Large intestine (tissue), 12 donors: ENCODE data around the gene SLC1A7. TPM values are rescaled to one million over a fixed set of nuclear protein-coding genes. Genes with fewer than 3 reads are reported as not detected.
A peak's percentile ranks its signal among the peaks of the same experiment; 100 is the strongest.
"Not testable (repeated sequence)": the region's sequence is repeated elsewhere in the genome, so short reads cannot be mapped to it uniquely, and the experiment has no call there.

ENCODE experiments used
- DNase-seq, 2 donors: peaks; one replicate each; pipeline versions ENCODE4 v3.0.0 to v3.0.0-alpha.2; 2013
- H3K27ac ChIP-seq: one replicate; pipeline ENCODE4 v1.5.1; 2013; ENCODE audit warnings: low read length
- H3K27me3 ChIP-seq: 2 replicates; pipeline ENCODE4 v1.6.1; 2013; ENCODE audit warnings: low read length; ENCODE audit not compliant: control insufficient read depth, insufficient read depth
- H3K36me3 ChIP-seq: 2 replicates; pipeline ENCODE4 v1.6.1; 2013; ENCODE audit warnings: low read length; ENCODE audit not compliant: control insufficient read depth, insufficient read depth
- H3K4me1 ChIP-seq: one replicate; pipeline ENCODE4 v1.6.1; 2013; ENCODE audit warnings: low read length; ENCODE audit not compliant: control insufficient read depth, insufficient read depth
- H3K4me3 ChIP-seq: one replicate; pipeline ENCODE4 v1.5.1; 2013; ENCODE audit warnings: low read length
- H3K9me3 ChIP-seq: one replicate; pipeline ENCODE4 v1.6.1; 2013; ENCODE audit warnings: mild to moderate bottlenecking, low read depth, low read length, moderate library complexity; ENCODE audit not compliant: control insufficient read depth
- WGBS: methylation state at CpG from one replicate; pipeline ENCODE4 v1.1.5; 2013; ENCODE audit warnings: low lambda C conversion rate; ENCODE audit not compliant: insufficient coverage; 5-methylcytosine and 5-hydroxymethylcytosine counted together
- long read RNA-seq, 11 donors: transcript quantifications; one replicate each; lab custom pipeline, GENCODE V29; 2026
- polyA plus RNA-seq: library from polyadenylated mRNA; unstranded; fragments of 120-200 nt; gene quantifications from one replicate; pipeline ENCODE4 v1.2.1, GENCODE V29; 2013

SLC1A7 gene
- 0.40 TPM for polyA plus RNA-seq
- long read RNA-seq, donor 1, result 0 reads
- long read RNA-seq, donor 2, result 0 reads
- long read RNA-seq, donor 3, result 0 reads
- long read RNA-seq, donor 4, result 0 reads
- long read RNA-seq, donor 5, result 0 reads
- long read RNA-seq, donor 6, result 0 reads
- long read RNA-seq, donor 7, result 0 reads
- long read RNA-seq, donor 8, result 0 reads
- long read RNA-seq, donor 9, result 0 reads
- long read RNA-seq, donor 10, result 0 reads
- long read RNA-seq, donor 11, result 0 reads

DNA sequence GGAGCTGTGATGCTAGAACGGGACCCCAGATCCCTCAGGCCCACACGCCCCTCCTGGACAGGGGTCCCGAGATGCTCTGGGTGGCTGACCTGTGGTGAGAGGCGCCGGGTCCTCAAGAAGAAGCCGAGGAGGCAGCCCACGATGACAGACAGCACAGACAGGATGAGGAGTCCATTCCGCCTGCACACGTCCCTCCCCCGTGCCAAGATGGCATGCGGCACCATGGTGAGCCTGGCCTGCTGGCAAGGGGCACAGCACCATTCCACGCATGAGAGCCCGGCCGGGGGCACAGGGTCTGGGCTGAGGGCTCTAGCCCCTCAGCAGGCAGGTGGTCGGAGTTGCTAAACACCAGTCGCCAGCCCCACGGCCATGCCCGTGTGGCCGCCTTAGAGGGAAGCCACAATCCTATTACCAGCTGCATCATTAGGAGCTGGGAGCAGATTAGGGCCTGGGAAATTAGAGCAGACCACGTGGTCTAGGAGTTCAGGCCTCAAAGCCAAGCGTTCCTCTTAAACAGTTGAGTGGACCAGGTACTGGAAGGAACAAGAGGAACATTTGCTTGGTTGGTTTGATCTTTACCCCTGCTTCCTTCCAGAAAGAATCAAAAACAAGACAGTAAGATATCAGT is at the start of gene SLC1A7:
SLC1A7 (minus strand) TSS at position 413 of the 628 bp plus-strand sequence; CDS start at position 224, 189 bp downstream.
- H3K4me3 ChIP-seq, result no peak within 1 kb of the TSS
- H3K27me3 ChIP-seq, result no peaks in the 10 kb centered on the region
- peaks cover 22% of the 10 kb centered on the region for H3K4me1 ChIP-seq
- DNase-seq, result no peak
- H3K9me3 ChIP-seq, result peaks cover 8% of the 10 kb centered on the region
- no peaks in the 10 kb centered on the region for H3K36me3 ChIP-seq
- no peak within 1 kb of the TSS for H3K27ac ChIP-seq
- no CpG with 5 or more reads among the region's 21 CpGs for WGBS

DNA sequence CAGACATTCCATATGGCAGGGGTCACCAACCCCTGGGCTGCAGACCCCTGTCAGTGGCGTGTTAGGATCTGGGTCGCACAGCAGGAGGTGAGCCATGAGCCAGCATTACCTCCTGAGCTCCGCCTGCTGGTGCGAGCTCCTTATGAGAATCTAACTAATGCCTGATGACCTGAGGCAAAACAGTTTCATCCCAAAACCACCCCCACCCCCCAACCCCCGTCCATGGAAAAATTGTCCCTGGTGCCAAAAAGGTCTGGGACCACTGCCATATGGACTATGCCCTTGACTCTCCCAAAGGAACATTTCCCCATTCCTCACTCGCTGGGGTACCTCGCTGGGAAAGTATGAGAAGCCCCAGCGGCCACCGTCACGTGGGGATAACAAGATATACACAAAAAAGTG is 47.8 kb upstream of the SLC1A7 start:
- Histone ChIP-seq H3K4me1 (peaks cover 4% of the 10 kb centered on the region), H3K36me3 (no peaks in the 10 kb centered on the region), H3K27me3 (no peaks in the 10 kb centered on the region), H3K9me3 (no peaks in the 10 kb centered on the region), H3K27ac (no peak overlapping the region), H3K4me3 (no peak overlapping the region)
- no peak for DNase-seq
- WGBS, result no CpG with 5 or more reads among the region's 10 CpGs

DNA sequence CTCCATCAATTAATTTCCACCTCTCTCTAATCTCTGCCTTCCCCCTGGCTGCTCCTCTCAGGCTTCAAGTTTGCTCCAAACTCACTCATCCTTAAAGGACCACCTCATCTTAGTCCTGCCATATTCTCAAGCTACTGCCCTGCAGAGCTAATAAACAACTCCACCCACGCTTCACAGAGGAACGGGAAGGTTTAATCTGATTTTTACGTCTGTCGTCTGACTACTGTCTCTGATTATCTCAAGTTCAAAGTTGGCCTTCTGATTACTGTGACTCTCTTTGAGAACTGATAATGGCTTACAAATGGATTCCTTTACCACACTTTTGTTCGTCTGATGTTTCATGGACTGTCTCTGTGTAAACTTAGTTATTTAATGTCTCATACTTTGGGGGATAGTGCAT is 46.6 kb upstream of the SLC1A7 start:
- Histone ChIP-seq H3K9me3 (no peaks in the 10 kb centered on the region), H3K36me3 (no peaks in the 10 kb centered on the region), H3K27me3 (no peaks in the 10 kb centered on the region), H3K4me3 (no peak overlapping the region), H3K27ac (no peak overlapping the region), H3K4me1 (peaks cover 13% of the 10 kb centered on the region)
- 19% methylated on average over 4 of the region's 5 CpGs for WGBS
- DNase-seq, result no peak

DNA sequence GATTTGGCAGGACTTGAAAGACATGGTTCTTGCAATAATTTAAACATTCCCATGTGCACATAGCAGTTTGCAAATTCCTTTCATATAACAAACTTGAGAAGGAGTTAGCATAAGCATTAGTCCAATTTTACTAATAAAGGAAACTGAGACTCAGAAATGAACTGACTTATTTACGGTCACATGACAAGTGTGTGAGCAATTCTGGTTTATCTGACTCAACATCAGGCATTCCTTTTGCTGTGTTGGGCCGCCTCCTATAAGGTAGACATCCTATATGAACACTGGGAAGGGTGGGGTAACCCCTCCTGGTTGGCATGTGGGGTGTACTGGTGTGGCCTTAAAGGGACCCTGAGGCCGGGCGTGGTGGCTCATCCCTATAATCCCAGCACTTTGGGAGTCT is 45.7 kb upstream of the SLC1A7 start:
- H3K9me3 ChIP-seq, result no peaks in the 10 kb centered on the region
- no peaks in the 10 kb centered on the region for H3K27me3 ChIP-seq
- WGBS, result no CpG with 5 or more reads among the region's 4 CpGs
- peaks cover 20% of the 10 kb centered on the region for H3K4me1 ChIP-seq
- no peak overlapping the region for H3K27ac ChIP-seq
- no peak for DNase-seq
- H3K36me3 ChIP-seq, result no peaks in the 10 kb centered on the region
- H3K4me3 ChIP-seq, result no peak overlapping the region

DNA sequence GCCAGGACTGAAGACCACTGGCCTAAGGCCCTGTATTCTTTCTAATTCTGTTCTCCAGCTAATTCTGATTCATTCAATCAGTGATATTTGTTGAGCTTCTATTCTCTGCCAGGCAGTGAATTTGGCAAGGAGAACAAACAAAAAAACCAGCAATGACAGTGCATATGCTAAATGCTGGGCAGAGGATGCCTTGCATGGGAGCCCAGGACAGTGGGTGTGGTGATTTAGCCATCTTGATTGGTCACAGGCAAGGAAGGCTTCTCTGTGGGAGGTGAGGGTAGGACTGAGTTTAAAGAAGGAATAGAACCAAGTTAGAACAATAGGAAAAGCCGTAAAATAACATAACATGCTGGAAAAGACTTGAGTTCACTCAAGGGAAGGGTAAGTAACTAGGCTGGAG is 45.0 kb upstream of the SLC1A7 start:
- no peaks in the 10 kb centered on the region for H3K27me3 ChIP-seq
- H3K9me3 ChIP-seq, result no peaks in the 10 kb centered on the region
- H3K4me3 ChIP-seq, result no peak overlapping the region
- 100% methylated on average over 1 of the region's 1 CpG for WGBS
- H3K4me1 ChIP-seq, result peaks cover 27% of the 10 kb centered on the region
- no peaks in the 10 kb centered on the region for H3K36me3 ChIP-seq
- no peak for DNase-seq
- no peak overlapping the region for H3K27ac ChIP-seq

DNA sequence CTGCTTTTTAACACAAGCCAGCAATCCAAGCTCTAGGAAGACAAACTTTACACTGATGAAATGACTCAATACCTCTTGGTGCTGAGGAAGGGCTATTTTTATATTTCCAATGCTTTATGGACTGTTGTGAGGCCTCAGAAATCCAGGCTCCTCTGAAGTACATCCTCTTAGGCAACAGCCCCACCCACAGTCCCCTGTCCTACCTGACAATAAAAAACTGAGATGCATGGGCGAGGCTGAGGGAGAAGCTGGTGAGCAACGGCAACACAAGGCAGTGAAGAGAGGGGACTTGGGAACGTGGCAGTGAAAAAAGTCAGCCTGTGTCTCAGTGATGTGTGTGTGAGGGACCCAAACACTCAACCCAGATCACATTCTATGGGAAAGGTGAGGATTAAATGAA is 44.1 kb upstream of the SLC1A7 start:
- H3K27ac ChIP-seq, result no peak overlapping the region
- no peaks in the 10 kb centered on the region for H3K27me3 ChIP-seq
- H3K36me3 ChIP-seq, result no peaks in the 10 kb centered on the region
- no CpG with 5 or more reads among the region's 3 CpGs for WGBS
- H3K4me3 ChIP-seq, result no peak overlapping the region
- H3K4me1 ChIP-seq, result peaks cover 31% of the 10 kb centered on the region
- H3K9me3 ChIP-seq, result no peaks in the 10 kb centered on the region
- peak in 1 of 2 donors; percentile 43 for DNase-seq

DNA sequence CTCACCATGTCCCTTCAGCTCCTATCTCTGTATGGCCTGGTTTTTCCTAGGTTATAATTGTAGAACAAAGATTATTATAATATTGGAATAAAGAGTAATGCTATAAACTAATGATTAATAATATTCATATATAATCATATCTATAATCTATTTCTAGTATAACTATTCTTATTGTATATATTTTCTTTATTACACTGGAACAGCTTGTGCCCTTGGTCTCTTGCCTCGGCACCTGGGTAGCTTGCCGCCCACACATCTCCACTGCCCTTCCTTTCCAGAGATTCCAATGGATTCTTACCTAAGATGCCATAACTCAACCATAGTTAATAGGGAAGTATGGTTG is 43.5 kb upstream of the SLC1A7 start:
- not testable (repeated sequence) for H3K4me3 ChIP-seq, H3K9me3 ChIP-seq, H3K27me3 ChIP-seq, H3K27ac ChIP-seq, H3K36me3 ChIP-seq, DNase-seq
- no CpG with 5 or more reads among the region's 2 CpGs for WGBS
- peaks cover 33% of the 10 kb centered on the region for H3K4me1 ChIP-seq

DNA sequence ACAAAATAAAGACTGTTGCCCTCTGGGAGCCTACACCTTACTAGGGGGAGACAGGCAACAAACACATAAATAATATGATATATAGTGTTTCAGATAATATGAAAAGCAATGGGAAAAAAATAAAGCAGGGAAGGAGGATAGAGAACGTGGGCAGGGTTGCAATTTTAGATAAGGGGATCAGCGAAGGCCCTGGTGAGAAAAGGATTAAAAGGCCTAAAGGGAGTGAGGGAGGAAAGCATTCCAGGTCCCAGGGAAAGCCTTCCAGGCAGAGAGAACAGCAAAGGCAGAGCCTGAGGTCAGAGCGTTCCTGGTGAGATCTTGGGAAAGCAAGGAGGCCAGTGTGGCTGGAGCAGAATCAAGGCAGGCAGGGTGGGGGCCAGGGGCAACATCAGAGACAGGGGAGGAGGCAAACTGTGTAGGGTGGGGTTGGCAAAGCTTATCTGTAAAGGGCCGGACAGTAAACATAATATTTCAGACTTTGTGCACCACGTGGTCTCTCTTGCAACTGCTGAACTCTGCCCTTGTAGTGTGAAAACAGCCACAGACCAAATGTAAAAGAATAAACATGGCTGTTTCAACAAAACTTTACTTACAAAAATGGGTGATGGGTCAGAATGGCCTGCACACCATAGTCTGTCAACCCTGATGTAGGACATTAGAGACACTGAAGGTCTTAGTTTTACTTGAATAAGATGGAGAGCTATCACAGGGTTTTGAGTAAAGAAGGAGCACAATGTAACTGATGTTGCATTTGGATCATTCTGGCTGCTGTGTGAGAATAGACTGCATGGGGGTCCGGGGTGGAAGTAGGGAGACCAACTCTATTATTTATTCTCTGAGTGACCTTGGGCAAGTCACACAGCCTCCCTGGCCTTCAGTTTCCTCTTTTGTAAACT is 40.9 kb upstream of the SLC1A7 start:
- Histone ChIP-seq H3K27me3 (no peaks in the 10 kb centered on the region), H3K27ac (peak overlapping the region; percentile 89), H3K9me3 (no peaks in the 10 kb centered on the region), H3K4me1 (peaks cover 34% of the 10 kb centered on the region), H3K4me3 (no peak overlapping the region), H3K36me3 (no peaks in the 10 kb centered on the region)
- WGBS, result 20% methylated on average over 1 of the region's 6 CpGs
- DNase-seq, result peak; percentile 90 to 96

DNA sequence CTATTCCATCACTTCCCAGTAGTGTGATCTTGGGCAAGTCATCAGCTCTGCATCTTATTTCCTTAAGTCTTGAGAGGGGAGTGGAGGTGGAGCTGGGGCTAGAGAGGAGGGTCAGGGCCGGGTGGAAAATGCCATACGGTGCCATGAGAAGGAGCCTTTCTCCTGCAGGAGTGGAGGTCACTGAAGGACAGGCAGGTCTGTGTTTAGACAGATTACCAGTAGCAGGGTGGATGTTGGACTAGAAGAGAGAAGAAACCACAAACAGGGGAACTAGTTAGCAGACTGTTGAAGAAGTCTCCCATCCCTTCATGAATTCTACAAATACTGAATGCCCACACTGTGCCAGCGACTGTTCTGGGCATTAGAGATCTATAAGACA is 40.3 kb upstream of the SLC1A7 start:
- Histone ChIP-seq H3K27me3 (no peaks in the 10 kb centered on the region), H3K27ac (peak overlapping the region; percentile 89), H3K9me3 (no peaks in the 10 kb centered on the region), H3K4me3 (no peak overlapping the region), H3K36me3 (no peaks in the 10 kb centered on the region), H3K4me1 (peaks cover 34% of the 10 kb centered on the region)
- peak in 1 of 2 donors; percentile 35 for DNase-seq
- WGBS, result 71% methylated on average over 1 of the region's 3 CpGs

DNA sequence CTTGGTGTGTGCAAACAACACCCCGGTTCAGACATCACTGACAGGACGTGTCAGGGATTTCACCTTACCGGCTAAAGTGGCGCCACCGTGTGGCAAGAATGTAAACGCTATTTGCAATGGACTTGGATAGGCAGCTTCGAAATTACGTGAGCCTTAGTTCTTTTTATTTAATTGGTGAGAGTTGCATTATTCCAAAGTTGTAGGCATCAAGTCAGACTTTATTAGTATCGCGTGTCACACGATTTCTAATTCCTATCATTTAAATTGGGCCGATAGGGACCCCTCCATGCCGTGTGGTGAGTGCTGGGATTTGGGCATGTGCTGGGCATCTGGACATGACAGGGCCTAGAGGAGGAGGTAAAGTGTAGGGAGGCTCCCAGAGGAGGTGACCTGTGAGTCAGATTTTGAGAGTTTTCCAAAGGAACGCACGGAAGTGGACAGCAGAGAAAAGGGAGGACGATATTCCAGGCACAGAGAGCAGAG is 39.7 kb upstream of the SLC1A7 start:
- Histone ChIP-seq H3K4me1 (peaks cover 34% of the 10 kb centered on the region), H3K27ac (peak overlapping the region; percentile 89), H3K9me3 (no peaks in the 10 kb centered on the region), H3K4me3 (no peak overlapping the region), H3K27me3 (no peaks in the 10 kb centered on the region), H3K36me3 (no peaks in the 10 kb centered on the region)
- DNase-seq, result peak; percentile 83 to 84
- WGBS, result 53% methylated on average over 6 of the region's 16 CpGs
